ENCODE data around the gene MEG3. TPM values are rescaled to one million over a fixed set of nuclear protein-coding genes. Genes with fewer than 3 reads are reported as not detected.

Gene MEG3
- total RNA-seq, 2 donors from 2014 or later, result 6.5 to 9.5 TPM

- no peak overlapping the region for H3K27ac ChIP-seq
- no peaks in the 10 kb centered on the region for H3K36me3 ChIP-seq
- no peak overlapping the region for H3K4me3 ChIP-seq
- H3K4me1 ChIP-seq, result no peaks in the 10 kb centered on the region
- no peak for TF ChIP-seq CTCF (IDR thresholded peaks at IDR 0.05)
- H3K27me3 ChIP-seq, result no peaks in the 10 kb centered on the region
- no peaks in the 10 kb centered on the region for H3K9me3 ChIP-seq
- no peak for DNase-seq (ENCODE audit: low spot score)
Measured at GRCh38 chr14:100841066-100841760, 15.3 kb downstream of the MEG3 start.

- DNase-seq (ENCODE audit: low spot score), result no peak
- no peak overlapping the region for H3K27ac ChIP-seq
- no peaks in the 10 kb centered on the region for H3K36me3 ChIP-seq
- H3K9me3 ChIP-seq, result no peaks in the 10 kb centered on the region
- TF ChIP-seq CTCF (IDR thresholded peaks at IDR 0.05), result no peak
- no peaks in the 10 kb centered on the region for H3K27me3 ChIP-seq
- no peaks in the 10 kb centered on the region for H3K4me1 ChIP-seq
- no peak overlapping the region for H3K4me3 ChIP-seq
Measured at GRCh38 chr14:100841761-100842403, 16.0 kb downstream of the MEG3 start.

- Histone ChIP-seq H3K4me1 (no peaks in the 10 kb centered on the region), H3K27ac (no peak overlapping the region), H3K9me3 (no peaks in the 10 kb centered on the region), H3K36me3 (no peaks in the 10 kb centered on the region), H3K4me3 (no peak overlapping the region), H3K27me3 (no peaks in the 10 kb centered on the region)
- DNase-seq (ENCODE audit: low spot score), result no peak
- TF ChIP-seq CTCF (IDR thresholded peaks at IDR 0.05), result no peak
Measured at GRCh38 chr14:100842799-100843198, 16.9 kb downstream of the MEG3 start.

GRCh38 chr14:100844082-100844408, 18.1 kb downstream of the MEG3 start:
- TF ChIP-seq CTCF (IDR thresholded peaks at IDR 0.05), result no peak
- Histone ChIP-seq H3K27me3 (no peaks in the 10 kb centered on the region), H3K4me3 (no peak overlapping the region), H3K27ac (no peak overlapping the region), H3K36me3 (no peaks in the 10 kb centered on the region), H3K9me3 (no peaks in the 10 kb centered on the region), H3K4me1 (no peaks in the 10 kb centered on the region)
- no peak for DNase-seq (ENCODE audit: low spot score)

GRCh38 chr14:100844421-100844820, 18.5 kb downstream of the MEG3 start:
- Histone ChIP-seq H3K4me1 (no peaks in the 10 kb centered on the region), H3K36me3 (no peaks in the 10 kb centered on the region), H3K27ac (no peak overlapping the region), H3K27me3 (no peaks in the 10 kb centered on the region), H3K4me3 (no peak overlapping the region), H3K9me3 (no peaks in the 10 kb centered on the region)
- DNase-seq (ENCODE audit: low spot score), result no peak
- TF ChIP-seq CTCF (IDR thresholded peaks at IDR 0.05), result no peak

GRCh38 chr14:100844846-100845245, 18.9 kb downstream of the MEG3 start:
- Histone ChIP-seq H3K4me1 (no peaks in the 10 kb centered on the region), H3K9me3 (no peaks in the 10 kb centered on the region), H3K27me3 (no peaks in the 10 kb centered on the region), H3K27ac (no peak overlapping the region), H3K4me3 (no peak overlapping the region), H3K36me3 (no peaks in the 10 kb centered on the region)
- TF ChIP-seq CTCF (IDR thresholded peaks at IDR 0.05), result no peak
- DNase-seq (ENCODE audit: low spot score), result no peak
